ENCODE results near the gene BCR.

DNA sequence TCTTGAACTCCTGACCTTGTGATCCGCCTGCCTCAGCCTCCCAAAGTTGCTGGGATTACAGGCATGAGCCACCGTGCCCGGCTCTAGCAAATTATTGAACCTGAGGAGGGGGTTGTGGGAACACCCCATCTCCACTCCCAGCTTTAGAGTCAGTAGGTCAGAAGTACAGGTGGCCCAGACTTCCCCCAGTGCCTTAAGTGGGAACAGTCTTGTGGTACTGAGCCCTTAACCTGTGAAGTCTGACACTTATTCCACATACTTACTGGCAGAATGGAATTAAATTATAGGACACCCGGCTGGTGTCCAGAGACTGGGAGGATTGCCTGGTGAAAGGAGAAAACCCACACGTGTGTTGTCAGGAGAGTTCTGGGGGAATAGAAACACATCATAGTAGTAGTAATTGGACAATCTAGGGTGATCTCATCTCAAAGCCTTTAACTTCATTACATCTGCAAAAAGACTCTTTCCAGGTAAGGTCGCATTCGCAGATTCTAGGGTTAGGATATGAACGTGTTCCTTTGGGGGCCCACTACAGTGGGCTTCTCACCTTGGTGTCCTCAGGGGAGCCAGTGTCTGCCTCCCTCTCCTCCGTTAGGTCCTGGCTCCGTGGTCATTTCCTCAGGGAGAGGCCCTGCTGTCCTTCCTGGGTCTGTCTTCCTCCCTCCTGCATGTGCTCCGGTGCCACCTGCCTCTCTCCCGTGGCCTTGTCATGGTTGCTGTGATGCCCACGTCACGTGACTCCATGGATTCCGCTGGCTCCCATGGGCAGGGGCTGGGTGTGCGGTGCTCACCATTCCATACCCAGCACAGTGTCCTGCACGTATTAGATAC lies 63.8 kb downstream of the BCR start:
- TF ChIP-seq, protein P1, sequence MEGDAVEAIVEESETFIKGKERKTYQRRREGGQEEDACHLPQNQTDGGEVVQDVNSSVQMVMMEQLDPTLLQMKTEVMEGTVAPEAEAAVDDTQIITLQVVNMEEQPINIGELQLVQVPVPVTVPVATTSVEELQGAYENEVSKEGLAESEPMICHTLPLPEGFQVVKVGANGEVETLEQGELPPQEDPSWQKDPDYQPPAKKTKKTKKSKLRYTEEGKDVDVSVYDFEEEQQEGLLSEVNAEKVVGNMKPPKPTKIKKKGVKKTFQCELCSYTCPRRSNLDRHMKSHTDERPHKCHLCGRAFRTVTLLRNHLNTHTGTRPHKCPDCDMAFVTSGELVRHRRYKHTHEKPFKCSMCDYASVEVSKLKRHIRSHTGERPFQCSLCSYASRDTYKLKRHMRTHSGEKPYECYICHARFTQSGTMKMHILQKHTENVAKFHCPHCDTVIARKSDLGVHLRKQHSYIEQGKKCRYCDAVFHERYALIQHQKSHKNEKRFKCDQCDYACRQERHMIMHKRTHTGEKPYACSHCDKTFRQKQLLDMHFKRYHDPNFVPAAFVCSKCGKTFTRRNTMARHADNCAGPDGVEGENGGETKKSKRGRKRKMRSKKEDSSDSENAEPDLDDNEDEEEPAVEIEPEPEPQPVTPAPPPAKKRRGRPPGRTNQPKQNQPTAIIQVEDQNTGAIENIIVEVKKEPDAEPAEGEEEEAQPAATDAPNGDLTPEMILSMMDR (IDR thresholded peaks at IDR 0.05): no peak
- no peak for TF ChIP-seq EZH2 (IDR thresholded peaks at IDR 0.05; ENCODE audit: borderline replicate concordance, insufficient read depth, low read depth, low read length, poor library complexity, severe bottlenecking)

Data from B cell (primary cell).